Measurements from ENCODE around the gene SLC25A23. TPM values are rescaled to one million over a fixed set of nuclear protein-coding genes. Genes with fewer than 3 reads are reported as not detected.

The SLC25A23 gene
- total and polyA plus RNA-seq, 11 donors = 64.4 to 208 (median 114) TPM

DNA sequence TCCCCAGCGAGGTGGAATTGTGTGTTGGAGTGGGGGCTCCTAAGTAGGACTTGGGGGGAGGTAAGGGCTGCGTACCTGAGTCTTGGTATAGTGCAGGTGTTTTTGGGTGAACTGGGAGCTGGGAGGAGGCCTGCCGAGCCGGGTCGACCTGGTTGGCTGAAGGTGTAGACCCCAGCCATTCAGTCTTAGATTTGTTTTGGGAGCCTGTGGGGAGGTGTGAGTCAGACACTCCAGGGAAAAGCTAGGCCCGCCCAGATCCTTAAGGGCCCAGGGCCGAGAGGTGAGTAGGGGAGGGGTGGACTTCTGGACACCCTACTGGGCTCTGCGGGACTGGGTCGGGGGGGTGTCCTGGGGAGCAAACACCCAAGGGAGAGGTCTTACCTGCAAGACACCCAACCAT, 5.4 kb upstream of the SLC25A23 start:
- WGBS, 4 donors = 42 to 53% (median 53%) methylated on average over 9 of the region's 9 CpGs
- ATAC-seq (no peak), DNase-seq (no peak)
- Histone ChIP-seq H3K27me3 (peaks cover 12 to 32% (median 20%) of the 10 kb centered on the region in 9 donors), H3K4me3 (no peak overlapping the region), H3K9me3 (no peaks in the 10 kb centered on the region), H3K4me1 (peaks cover 0 to 9% (median 4%) of the 10 kb centered on the region in 12 donors), H3K36me3 (no peaks in the 10 kb centered on the region), H3K27ac (no peak overlapping the region)
- intact Hi-C loops (cut with DNase I) = no loop called here
- TF ChIP-seq POLR2A (IDR thresholded peaks at IDR 0.05) = no peak
- TF ChIP-seq, protein P1, sequence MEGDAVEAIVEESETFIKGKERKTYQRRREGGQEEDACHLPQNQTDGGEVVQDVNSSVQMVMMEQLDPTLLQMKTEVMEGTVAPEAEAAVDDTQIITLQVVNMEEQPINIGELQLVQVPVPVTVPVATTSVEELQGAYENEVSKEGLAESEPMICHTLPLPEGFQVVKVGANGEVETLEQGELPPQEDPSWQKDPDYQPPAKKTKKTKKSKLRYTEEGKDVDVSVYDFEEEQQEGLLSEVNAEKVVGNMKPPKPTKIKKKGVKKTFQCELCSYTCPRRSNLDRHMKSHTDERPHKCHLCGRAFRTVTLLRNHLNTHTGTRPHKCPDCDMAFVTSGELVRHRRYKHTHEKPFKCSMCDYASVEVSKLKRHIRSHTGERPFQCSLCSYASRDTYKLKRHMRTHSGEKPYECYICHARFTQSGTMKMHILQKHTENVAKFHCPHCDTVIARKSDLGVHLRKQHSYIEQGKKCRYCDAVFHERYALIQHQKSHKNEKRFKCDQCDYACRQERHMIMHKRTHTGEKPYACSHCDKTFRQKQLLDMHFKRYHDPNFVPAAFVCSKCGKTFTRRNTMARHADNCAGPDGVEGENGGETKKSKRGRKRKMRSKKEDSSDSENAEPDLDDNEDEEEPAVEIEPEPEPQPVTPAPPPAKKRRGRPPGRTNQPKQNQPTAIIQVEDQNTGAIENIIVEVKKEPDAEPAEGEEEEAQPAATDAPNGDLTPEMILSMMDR (IDR thresholded peaks at IDR 0.05) = no peak

DNA sequence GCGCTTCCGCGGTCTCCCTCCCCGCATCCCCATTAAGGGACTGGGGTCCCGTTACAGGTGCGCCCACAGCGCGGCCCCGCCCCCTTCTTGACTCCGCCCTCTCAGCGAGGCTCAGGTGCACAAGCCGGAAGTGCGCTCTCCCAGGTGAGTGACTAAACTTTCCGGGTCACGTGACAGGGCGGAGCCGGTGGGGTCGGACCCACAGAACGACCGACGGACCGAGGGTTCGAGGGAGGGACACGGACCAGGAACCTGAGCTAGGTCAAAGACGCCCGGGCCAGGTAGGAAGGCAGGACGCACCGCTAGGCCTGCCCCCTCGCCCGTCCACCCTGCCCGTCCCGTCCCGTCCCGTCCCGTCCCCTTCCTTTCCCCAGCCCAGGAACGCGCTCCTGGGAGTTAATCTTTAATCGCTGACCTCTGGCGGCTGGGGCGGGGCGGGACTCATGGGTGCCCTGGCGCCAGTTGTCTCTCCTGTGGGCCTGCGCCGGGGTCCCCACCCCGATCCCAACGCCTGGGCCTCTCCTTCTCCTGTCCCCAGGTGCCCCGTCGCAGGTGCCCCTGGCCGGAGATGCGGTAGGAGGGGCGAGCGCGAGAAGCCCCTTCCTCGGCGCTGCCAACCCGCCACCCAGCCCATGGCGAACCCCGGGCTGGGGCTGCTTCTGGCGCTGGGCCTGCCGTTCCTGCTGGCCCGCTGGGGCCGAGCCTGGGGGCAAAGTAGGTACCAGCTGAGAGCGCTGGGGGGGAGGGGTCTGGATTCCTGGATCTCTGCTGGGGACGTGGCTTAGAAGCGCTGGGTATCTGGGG, 4.7 kb upstream of the SLC25A23 start, which contains the start of gene CRB3:
CRB3 (plus strand) TSS at position 202 of the 804 bp plus-strand sequence; CDS start at position 633, 431 bp downstream.
- ATAC-seq (no peak), DNase-seq (no peak)
- intact Hi-C loops (cut with DNase I) = no loop called here
- 3 to 10% (median 5%) methylated on average over 28 to 65 of the region's 65 CpGs for WGBS, 4 donors
- Histone ChIP-seq H3K4me3 (peak within 1 kb of the TSS in 1 of 12 donors; percentile 15), H3K9me3 (no peaks in the 10 kb centered on the region), H3K27me3 (peaks cover 12 to 32% (median 20%) of the 10 kb centered on the region in 9 donors), H3K4me1 (peaks cover 0 to 17% (median 4%) of the 10 kb centered on the region in 12 donors), H3K36me3 (no peaks in the 10 kb centered on the region), H3K27ac (no peak within 1 kb of the TSS)
- TF ChIP-seq, protein P1 (IDR thresholded peaks at IDR 0.05) = no peak
- no peak for TF ChIP-seq POLR2A (IDR thresholded peaks at IDR 0.05)

DNA sequence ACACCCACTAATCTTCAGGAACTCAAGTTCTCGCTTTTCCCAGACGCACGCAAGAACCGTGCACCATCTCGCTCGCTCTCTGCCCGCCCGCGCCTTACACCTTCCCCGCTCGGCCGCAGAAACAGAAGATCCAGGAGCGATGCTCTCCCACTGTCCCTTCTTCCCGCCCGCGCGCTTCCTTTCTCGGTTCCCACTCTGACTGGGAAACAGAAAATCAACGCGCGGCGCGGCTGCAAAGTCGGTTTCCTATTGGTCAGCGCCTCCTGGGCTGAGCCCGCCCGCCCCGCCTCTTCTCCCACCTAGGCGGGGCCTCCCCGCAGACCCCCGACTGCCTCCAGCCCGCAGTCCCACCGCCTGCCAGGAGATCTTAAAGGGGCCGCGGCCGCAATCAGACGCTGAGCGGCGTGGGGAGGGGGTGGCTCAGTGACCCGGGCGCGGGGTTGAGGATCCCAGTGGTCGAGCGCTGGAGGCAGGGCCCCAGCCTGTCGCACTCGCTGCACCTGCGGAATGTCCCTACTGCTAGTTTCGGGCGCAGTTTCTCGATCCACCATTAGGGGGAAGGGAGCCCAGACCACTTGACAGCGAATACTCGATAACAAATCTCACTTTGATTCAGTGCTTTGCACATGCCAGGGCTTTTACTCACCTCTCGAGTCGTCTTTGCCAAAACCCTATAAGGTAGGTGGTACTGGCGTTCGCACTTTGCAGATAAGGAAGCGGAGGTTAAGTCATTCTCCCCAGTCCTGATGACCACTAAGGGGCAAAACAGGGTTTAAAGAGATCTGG, 700 bp upstream of the SLC25A23 start:
- H3K9me3 ChIP-seq = peaks cover 0 to under 1% (median 0%) of the 10 kb centered on the region in 12 donors
- H3K27ac ChIP-seq = peak overlapping the region in 11 of 12 donors; percentile 55 to 91 (median 75)
- ATAC-seq (peak; percentile 92 to 96 (median 94)), DNase-seq (peak; percentile 95 to 98 (median 98))
- peaks cover 0 to 32% (median 8%) of the 10 kb centered on the region in 12 donors for H3K4me1 ChIP-seq
- peak overlapping the region; percentile 32 to 89 (median 78) for H3K4me3 ChIP-seq
- intact Hi-C loops (cut with DNase I) = loop anchor here in 1 of 10 donors (1.0 kb wide), 1 partner anchor 35 kb away; no protein-coding TSS in a partner anchor
- peaks cover 0 to 9% (median under 1%) of the 10 kb centered on the region in 9 donors for H3K36me3 ChIP-seq
- TF ChIP-seq, protein P1 (IDR thresholded peaks at IDR 0.05) = peak; percentile 15 to 69 (median 54)
- TF ChIP-seq POLR2A (IDR thresholded peaks at IDR 0.05) = peak in 1 of 2 donors; percentile 31
- 0 to 1% (median 0%) methylated on average over 35 to 57 of the region's 57 CpGs for WGBS, 4 donors
- H3K27me3 ChIP-seq = peaks cover 12 to 27% (median 17%) of the 10 kb centered on the region in 9 donors

Measured in heart left ventricle (tissue), 16 donors.